HG02840 (cell line): ENCODE measurements around the gene NPAS3.

Experiments
- ATAC-seq: cut with Tn5 transposase; IDR thresholded peaks from one replicate; pipeline ENCODE4 v1.9.1; 2021; ENCODE audit warnings: mild to moderate bottlenecking, moderate library complexity, moderate number of reproducible peaks; ENCODE audit not compliant: unreplicated experiment, low FRiP score

Gene NPAS3

DNA sequence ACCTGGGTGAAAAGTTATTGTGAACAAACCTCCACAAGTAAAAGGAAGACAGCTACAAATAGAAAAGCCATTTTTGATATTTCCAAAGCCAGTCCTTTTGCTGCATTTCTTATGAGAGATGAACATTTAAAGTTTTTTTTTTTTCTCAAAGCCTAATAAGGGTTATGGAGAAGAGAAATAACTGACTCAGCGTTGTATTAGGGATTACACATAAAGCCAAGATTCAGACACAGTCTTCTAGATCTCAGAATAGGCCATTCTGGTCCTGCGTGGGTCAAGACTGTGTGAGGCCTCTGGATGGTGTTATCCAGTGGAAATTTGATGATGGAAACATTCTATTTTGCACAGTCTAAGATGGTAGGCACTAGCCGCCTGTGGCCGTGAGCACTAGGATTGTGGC lies 552.4 kb downstream of the NPAS3 start:
- ATAC-seq = no peak

GRCh38 chr14:33492491-33492890 lies 553.8 kb downstream of the NPAS3 start:
- ATAC-seq = no peak

- no peak for ATAC-seq
Measured at GRCh38 chr14:33493266-33493665, 554.6 kb downstream of the NPAS3 start.

DNA sequence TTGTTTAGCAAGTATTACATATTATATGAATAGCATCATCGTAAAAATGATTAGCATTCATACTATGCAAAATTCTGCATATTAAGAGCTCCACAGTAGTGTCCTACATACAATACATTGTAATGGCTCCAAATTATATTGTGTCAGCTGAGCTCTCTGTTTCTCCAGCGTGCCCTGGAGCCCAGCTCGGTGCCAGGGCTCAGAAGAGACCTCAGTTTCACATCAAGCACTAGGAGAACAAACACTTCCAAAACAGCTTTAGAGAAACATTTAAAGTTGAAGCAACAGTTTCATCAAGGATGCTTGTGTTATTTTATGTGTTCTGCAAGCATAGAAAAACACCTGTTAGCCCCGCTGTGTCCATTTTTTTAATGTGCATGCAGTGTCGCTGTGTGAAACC lies 555.3 kb downstream of the NPAS3 start:
- no peak for ATAC-seq

DNA sequence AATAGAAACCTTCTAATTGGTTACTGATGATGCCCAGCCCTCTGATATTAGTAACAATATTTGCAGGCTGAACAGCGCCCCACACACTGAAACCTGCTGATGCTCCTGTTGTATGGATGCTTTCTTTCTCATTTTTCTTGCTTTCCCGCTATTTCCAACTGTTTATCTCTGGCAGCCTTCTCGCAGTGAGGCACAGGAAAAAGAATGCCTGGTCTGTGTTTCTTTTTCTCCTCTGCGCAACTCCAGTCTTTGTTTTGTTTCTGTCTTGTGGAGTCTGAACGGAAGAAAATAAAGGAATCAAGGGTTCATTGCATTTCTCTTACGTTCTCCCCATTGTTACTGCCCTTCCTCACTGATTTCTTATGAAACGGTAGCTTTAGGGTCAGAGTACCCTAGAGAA lies 561.0 kb downstream of the NPAS3 start:
- ATAC-seq = no peak

- no peak for ATAC-seq
Measured at GRCh38 chr14:33504246-33505099, 565.8 kb downstream of the NPAS3 start.

DNA sequence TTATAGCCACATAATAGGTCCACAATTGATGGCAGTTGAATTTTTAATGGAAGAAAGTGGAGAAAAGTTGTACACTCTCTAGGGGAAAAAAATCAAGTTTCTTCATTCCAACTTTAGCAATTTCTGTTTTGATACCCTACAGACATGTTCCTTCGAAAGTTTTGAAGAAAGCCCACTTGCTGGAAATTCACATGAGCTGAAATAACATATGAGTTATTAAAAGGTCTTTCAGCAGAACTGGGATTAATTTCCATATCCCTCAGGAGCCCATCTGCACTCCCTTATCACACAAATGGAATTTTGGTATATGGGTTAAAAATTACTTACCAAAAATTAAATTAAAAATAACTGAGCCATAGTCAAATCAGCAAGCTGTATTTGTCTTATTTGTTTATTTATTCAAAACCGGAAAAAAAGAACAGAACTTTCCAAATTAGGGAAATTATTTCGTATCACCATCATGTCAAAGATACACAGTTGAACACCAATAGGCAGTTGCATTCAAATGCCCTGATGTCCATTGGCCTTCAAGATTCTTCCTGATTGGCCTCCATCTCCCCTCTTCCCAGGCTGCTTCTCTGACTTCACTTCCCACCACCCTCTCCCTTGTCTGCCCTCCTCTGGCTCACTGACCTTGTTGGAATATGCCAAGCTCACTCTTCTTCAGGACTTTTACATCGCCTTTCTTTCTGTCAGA lies 566.7 kb downstream of the NPAS3 start:
- ATAC-seq = no peak

DNA sequence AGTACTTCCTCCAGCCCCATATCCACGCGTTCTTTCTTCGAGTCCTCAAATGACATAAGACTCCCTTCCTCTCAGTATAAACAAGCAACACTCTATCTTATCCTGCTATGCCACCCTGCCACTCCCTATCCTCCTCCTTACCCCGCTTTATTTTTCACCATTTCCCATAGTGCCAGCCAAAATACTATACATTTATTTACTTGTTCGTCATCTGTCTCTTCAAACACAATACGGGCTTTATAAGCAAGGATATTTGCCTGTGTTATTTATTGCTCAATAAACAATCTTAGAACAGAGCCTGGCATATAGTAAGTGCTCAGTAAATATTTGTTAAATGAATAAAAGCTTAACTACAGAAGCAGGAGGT lies 567.3 kb downstream of the NPAS3 start:
- no peak for ATAC-seq

DNA sequence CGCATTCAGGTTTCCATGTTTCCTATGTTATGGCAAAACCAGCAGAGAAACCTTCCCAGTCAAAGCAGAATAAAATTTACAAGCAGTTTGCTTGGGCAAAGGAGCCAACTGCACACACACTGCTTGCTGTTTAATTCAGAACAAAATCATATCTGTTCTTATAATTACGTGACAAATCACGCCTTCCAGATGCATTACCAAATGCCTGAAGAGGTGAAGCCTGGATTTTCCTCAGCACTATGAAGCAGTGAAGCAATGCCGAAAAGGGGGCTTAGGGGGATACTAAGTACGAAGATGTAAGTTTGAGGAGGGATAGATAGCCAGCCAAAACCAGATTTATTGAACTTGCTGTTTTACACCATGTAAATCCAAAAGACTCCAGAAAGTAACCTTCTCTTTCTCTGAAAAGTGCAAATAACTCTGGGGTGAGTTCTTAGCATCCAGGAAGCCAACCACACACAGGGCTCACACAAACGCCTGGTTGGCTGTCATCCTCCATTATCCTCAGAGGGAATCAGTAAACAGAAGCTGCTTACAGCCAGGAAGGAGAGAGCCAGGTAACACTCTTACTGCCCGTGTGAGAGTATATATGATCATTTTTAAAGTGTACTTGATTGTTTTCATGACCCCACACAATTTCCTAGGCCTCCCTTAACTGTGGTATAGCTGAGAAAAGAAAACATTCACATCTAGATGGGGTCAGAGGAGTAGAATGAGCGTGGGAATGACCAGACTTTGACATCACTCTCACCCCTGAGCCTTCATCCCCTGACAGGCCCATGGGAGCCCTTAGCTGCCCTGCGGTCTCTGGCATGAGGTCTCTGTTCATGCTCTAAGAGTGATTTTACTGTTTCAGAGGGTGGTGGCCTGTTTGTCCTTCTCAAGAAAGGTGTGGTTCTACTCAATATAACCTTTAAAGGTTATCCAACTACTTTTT lies 569.7 kb downstream of the NPAS3 start:
- ATAC-seq = no peak

DNA sequence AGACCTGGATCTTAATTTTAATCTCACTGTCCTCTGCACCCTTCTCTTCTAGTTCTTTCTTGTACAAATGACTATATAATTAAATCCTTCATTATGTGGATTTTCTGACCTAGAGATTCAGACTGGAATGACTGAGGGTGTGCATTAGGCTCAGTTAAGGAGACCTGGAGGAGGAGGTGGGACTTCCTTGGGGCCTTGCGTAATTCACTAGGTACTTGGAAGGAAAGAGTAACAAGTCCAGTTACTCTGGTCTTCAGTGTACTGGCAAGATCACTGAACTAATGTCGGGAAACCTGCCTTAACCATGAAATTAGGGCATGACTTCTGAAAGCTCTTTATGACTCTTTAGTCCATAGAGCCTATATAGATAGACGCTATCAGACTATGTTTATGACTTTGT lies 570.8 kb downstream of the NPAS3 start:
- ATAC-seq = no peak

- ATAC-seq = no peak
Measured at GRCh38 chr14:33510063-33510481, 571.4 kb downstream of the NPAS3 start.

- ATAC-seq = no peak
Measured at GRCh38 chr14:33510991-33511390, 572.3 kb downstream of the NPAS3 start.

GRCh38 chr14:33511851-33512640 lies 573.4 kb downstream of the NPAS3 start:
- ATAC-seq = no peak

DNA sequence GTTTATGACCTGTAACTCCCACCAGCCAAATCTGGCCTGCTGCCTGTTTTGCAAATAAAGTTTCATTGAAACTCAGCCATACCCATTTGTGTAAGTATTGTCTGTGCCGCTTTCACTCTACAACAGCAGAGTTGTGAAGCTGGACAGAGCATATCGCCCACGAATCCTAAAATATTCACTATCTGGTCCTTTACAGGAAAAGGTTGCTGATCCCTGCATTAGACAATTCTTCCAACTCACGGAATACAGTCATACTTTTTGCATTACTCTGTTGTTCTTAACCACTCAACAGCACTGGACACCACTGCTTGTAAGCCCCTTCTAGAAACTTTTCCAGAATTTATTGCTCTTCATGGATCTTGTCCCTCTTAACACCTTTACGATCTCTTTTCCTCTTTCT lies 576.8 kb downstream of the NPAS3 start:
- no peak for ATAC-seq

- ATAC-seq = no peak
Measured at GRCh38 chr14:33515899-33516298, 577.2 kb downstream of the NPAS3 start.

DNA sequence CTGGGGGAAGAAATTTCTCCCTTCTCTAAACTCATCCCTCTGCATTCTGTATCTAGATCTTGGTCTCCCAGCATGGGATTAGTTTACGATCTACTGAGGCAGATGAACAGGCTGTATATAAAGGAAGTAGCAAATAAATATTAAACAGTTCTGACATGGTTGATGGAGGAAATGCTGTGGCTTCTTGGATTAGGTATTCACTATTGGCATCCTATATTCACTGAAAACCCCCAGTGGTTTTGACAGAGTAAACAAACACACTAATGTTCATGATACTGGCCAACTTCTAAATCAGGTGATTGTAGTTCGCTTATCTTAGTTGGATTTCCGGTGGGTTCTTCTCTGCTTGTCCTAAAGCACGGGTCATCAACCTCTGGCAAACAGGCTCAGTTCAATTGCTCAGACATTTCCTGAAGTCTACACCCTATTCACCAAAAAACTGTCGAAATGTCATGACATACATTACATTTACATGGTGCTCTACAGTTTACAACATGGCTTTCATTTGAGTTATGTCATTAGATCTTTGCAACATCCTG lies 578.3 kb downstream of the NPAS3 start:
- ATAC-seq = no peak

DNA sequence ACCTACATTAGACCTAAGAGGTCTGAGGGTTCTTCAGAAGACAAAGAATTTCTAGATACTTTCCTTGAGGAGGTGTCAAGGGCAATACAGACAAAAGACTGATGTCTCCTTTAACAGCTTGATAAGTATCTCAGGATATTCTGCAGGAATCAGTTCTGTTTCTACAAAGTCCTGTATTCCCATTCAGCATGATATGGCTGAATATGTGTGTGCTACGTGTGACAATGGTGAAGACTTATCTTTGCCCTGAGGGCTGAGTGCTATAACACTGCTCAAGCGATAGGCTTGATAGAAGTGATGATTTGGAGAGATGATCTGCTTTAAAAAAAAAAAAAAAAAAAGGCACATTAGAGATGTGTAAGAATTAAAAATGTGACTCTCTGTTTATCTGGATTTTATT lies 582.5 kb downstream of the NPAS3 start:
- no peak for ATAC-seq

- no peak for ATAC-seq
Measured at GRCh38 chr14:33524244-33524643, 585.6 kb downstream of the NPAS3 start.

DNA sequence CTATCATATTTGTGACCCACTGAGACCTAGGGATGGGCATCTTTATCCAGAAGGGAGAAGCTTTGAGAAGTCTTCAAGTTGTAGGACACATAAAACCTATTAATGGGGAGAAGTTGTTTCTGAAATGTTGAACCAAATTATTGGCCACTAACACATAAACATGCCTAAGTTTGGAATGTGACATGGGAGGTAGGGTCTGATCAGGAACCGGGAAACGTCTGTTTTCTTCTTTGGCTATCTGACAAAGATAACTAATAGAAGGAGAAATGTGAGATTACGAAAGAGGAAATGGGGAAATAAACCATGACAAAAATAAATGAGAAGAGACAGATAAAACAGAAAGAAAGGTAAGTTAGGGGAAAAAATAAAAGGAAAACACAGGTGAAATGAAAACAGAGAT lies 586.9 kb downstream of the NPAS3 start:
- no peak for ATAC-seq
